PC-9 (cell line): ENCODE results near the gene SLC27A1. TPM values are rescaled to one million over a fixed set of nuclear protein-coding genes. Genes with fewer than 3 reads are reported as not detected.
A peak's percentile ranks its signal among the peaks of the same experiment; 100 is the strongest.

Experiments used
- BruUV-seq: library from RNA; stranded (reverse); fragments of 400-500 nt; replicated peaks from 2 replicates; lab custom pipeline; 2021; lab: Mats Ljungman, UMichigan
- CTCF ChIA-PET: fragments of 300-600 bp; sonication (Branson Sonifier 250); formaldehyde crosslinking; loops from one replicate; lab custom pipeline; 2022; ENCODE audit warnings: antibody characterized with exemption; lab: Charles Lee
- POLR2A ChIA-PET: fragments of 300-600 bp; sonication (Branson Sonifier 250); formaldehyde crosslinking; loops from one replicate; lab custom pipeline; 2022; ENCODE audit warnings: antibody characterized with exemption; ENCODE audit not compliant: unreplicated experiment; lab: Charles Lee
- DNase-seq, 2 experiments: peaks; one replicate each; pipeline versions ENCODE4 v3.0.0 to v3.0.0-alpha.2; 2015 to 2022; ENCODE audit warnings: mixed read lengths in 1 of 2
- H2AFZ ChIP-seq: fragments of 200-600 bp; sonication (generic); 2 replicates; pipeline ENCODE4 v1.8.1; 2017; ENCODE audit warnings: antibody characterized with exemption
- H3F3A ChIP-seq: fragments of 200-600 bp; sonication (generic); 2 replicates; pipeline ENCODE4 v1.8.1; 2017; ENCODE audit warnings: antibody characterized with exemption, mild to moderate bottlenecking, low read depth; ENCODE audit not compliant: insufficient read depth
- H3K27ac ChIP-seq: fragments of 200-600 bp; sonication (generic); 2 replicates; pipeline ENCODE4 v1.6.1; 2016; ENCODE audit warnings: mixed run types
- H3K27me3 ChIP-seq: fragments of 200-600 bp; sonication (generic); 2 replicates; pipeline ENCODE4 v1.6.1; 2016; ENCODE audit warnings: low read depth, mixed run types; ENCODE audit not compliant: insufficient read depth
- H3K36me3 ChIP-seq: fragments of 200-600 bp; sonication (generic); 2 replicates; pipeline ENCODE4 v1.6.1; 2016; ENCODE audit warnings: low read depth, mixed run types
- H3K4me1 ChIP-seq: fragments of 200-600 bp; sonication (generic); replicated peaks from 2 replicates; pipeline ENCODE4 v1.6.1; 2016; ENCODE audit warnings: mixed run types; ENCODE audit not compliant: insufficient read depth
- H3K4me2 ChIP-seq: fragments of 200-600 bp; sonication (generic); 2 replicates; pipeline ENCODE4 v1.6.1; 2017; ENCODE audit warnings: mixed run types
- H3K4me3 ChIP-seq: fragments of 200-600 bp; sonication (generic); 2 replicates; pipeline ENCODE4 v1.6.1; 2016; ENCODE audit warnings: mixed run types
- H3K79me2 ChIP-seq: fragments of 200-600 bp; sonication (generic); 2 replicates; pipeline ENCODE4 v1.6.1; 2017; ENCODE audit warnings: low read depth, mixed run types
- H3K9me2 ChIP-seq: fragments of 200-600 bp; sonication (generic); 2 replicates; pipeline ENCODE4 v1.8.1; 2017; ENCODE audit warnings: mild to moderate bottlenecking; ENCODE audit not compliant: insufficient read depth
- H3K9me3 ChIP-seq: fragments of 200-600 bp; sonication (generic); 2 replicates; pipeline ENCODE4 v1.8.1; 2016; ENCODE audit warnings: low read depth; ENCODE audit not compliant: insufficient read depth
- H4K20me1 ChIP-seq: fragments of 200-600 bp; sonication (generic); 2 replicates; pipeline ENCODE4 v1.8.1; 2017; ENCODE audit not compliant: insufficient read depth
- EZH2 ChIP-seq: fragments of 200-600 bp; sonication (generic); IDR thresholded peaks from 2 replicates; pipeline ENCODE4 v1.8.0; 2017; ENCODE audit warnings: antibody characterized with exemption, low read depth
- intact Hi-C: fragments of 100-400 bp; cut with micrococcal nuclease; formaldehyde crosslinking; loops from one replicate; pipeline ENCODE4 v1.10.0; 2022; ENCODE audit not compliant: unreplicated experiment
- total RNA-seq: library from RNA; stranded (reverse); gene quantifications from 2 replicates; pipeline ENCODE4 v1.2.3, GENCODE V29; 2021
- TF ChIP-seq, protein P1 (sequence below): fragments of 200-600 bp; sonication (generic); conservative IDR thresholded peaks from 2 replicates; pipeline ENCODE4 v1.6.1; 2017; ENCODE audit warnings: mixed run types, antibody characterized with exemption, mild to moderate bottlenecking, moderate library complexity

The SLC27A1 gene
- total RNA-seq, 1 experiment from 2014 or later, result 30.8 TPM

DNA sequence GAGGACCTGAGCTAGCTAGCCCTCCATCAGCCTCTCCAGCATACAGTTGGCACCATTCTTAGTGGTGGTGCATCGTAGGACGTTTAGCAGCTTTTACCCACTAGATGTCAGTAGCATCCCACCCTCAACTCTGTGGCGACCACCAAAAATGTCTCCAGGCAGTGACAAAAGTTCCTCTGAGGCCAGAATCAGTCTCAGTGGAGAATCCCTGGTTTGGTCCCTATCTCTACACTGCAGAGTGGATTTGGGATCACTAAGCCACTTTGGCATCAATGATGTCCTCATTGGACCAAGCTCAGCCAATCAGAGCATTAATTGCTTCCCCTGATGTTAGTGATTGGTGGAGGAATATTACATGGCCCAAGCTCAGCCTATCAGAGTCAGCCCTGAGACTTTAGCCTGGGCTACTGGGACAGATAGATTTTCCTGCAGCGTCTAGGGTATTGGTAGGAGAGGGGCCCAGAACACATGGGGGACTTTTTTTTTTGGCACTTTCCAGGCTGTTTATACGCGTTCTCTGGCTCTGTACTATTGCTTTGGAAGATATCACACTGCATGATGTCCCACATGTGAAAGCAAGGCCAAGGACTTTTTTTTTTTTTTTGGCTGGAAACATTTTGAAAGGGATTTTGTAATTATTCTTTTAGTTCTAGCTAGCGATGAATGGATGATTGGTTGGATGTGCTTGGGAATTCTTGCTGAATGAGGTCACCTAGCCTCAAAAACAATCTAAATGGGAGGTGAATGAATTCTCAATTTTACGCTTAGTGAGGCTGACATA is 28.9 kb upstream of the SLC27A1 start:
- no peaks in the 10 kb centered on the region for H3K27me3 ChIP-seq
- H3K4me2 ChIP-seq, result no peak overlapping the region
- H3K79me2 ChIP-seq, result no peaks in the 10 kb centered on the region
- H3K4me3 ChIP-seq, result no peak overlapping the region
- H3K9me3 ChIP-seq, result 0 out of 2 replicates have a peak, but pooled peaks cover 3% of the 10 kb centered on the region
- no peaks in the 10 kb centered on the region for H4K20me1 ChIP-seq
- BruUV-seq, result no TSS peak
- no peak overlapping the region for H2AFZ ChIP-seq
- no peaks in the 10 kb centered on the region for H3K4me1 ChIP-seq
- H3K27ac ChIP-seq, result no peak overlapping the region
- peak in 1 of 2 experiments; percentile 57 for DNase-seq
- CTCF ChIA-PET, result interaction anchor here (0.6 to 0.7 kb wide), 3 partner anchors 13 to 54 kb away, joined by 3 to 7 read pairs (median 4); no protein-coding TSS in a partner anchor
- no peaks in the 10 kb centered on the region for H3K36me3 ChIP-seq
- intact Hi-C loops, result no loop called here
- H3F3A ChIP-seq, result peaks cover 20% of the 10 kb centered on the region
- H3K9me2 ChIP-seq, result no peaks in the 10 kb centered on the region
- POLR2A ChIA-PET, result no interaction called here
- TF ChIP-seq, protein P1, sequence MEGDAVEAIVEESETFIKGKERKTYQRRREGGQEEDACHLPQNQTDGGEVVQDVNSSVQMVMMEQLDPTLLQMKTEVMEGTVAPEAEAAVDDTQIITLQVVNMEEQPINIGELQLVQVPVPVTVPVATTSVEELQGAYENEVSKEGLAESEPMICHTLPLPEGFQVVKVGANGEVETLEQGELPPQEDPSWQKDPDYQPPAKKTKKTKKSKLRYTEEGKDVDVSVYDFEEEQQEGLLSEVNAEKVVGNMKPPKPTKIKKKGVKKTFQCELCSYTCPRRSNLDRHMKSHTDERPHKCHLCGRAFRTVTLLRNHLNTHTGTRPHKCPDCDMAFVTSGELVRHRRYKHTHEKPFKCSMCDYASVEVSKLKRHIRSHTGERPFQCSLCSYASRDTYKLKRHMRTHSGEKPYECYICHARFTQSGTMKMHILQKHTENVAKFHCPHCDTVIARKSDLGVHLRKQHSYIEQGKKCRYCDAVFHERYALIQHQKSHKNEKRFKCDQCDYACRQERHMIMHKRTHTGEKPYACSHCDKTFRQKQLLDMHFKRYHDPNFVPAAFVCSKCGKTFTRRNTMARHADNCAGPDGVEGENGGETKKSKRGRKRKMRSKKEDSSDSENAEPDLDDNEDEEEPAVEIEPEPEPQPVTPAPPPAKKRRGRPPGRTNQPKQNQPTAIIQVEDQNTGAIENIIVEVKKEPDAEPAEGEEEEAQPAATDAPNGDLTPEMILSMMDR, result peak; percentile 68
- TF ChIP-seq EZH2, result no peak

DNA sequence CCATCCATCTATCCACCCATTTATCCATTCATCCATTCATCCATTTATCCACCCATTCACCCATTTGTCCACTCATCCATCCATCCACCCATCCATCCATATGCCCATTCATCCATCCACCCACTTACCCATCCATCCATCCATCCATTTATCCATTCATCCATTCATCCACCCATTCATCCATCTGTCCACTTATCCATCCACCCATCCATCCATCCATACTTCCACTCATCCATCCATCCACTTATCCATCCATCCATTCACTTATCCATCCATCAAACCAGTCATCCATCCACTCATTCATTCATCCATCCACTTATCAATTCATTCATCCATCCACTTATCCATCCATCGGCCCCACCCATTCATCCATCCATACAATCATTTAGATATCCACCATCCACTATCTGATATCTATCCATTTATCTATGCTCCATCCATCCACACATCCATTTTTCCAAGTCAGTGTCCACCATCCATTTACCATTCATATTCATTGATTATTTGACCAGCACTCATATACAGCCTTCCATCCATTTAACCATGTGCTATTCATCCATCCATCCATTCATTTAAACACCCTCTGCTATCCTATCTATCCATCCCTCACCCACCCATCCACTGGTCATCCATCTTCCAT is 24.7 kb upstream of the SLC27A1 start:
- BruUV-seq, result no TSS peak
- CTCF ChIA-PET, result interaction anchor here (0.5 to 0.7 kb wide), 2 partner anchors 22 to 293 kb away, joined by 3 to 4 read pairs; no protein-coding TSS in a partner anchor

DNA sequence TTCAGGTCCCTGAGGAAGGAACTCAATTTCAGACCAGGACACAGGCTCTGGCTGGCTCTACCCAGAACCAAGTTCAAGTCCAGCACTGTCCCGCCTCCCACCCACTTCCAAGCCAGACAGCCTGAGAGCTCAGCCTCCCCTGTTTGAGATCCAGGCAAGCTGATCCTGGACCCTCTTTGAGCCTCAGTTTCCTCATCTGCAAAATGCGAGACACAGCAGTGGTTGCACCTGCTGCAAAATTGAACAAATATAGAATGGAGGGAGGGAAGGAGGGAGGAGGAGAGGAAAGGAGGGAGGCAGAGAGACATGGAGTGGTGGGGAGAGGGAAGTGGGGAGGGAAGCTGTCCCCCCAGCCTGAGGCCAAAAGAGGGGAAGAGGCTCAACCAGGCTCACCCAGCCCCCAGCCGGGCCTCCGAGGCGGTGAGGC is 22.6 kb upstream of the SLC27A1 start:
- no peak overlapping the region for H3K27ac ChIP-seq
- DNase-seq, result no peak
- no peaks in the 10 kb centered on the region for H3K27me3 ChIP-seq
- no peaks in the 10 kb centered on the region for H4K20me1 ChIP-seq
- H3K4me2 ChIP-seq, result peak overlapping the region; percentile 96
- H3F3A ChIP-seq, result peaks cover 49% of the 10 kb centered on the region
- TF ChIP-seq, protein P1, result no peak
- no peak for TF ChIP-seq EZH2
- ChIA-PET CTCF (interaction anchor here (0.5 to 0.7 kb wide), 4 partner anchors 13 to 760 kb away, joined by 3 to 4 read pairs (median 4); partner anchors contain the start of gene NXNL1), POLR2A (no interaction called here)
- H3K4me1 ChIP-seq, result peaks cover 14% of the 10 kb centered on the region
- H3K9me2 ChIP-seq, result no peaks in the 10 kb centered on the region
- H3K36me3 ChIP-seq, result no peaks in the 10 kb centered on the region
- peak overlapping the region; percentile 60 for H2AFZ ChIP-seq
- H3K79me2 ChIP-seq, result no peaks in the 10 kb centered on the region
- peak overlapping the region; percentile 76; the same call in 1 of the 2 replicates for H3K4me3 ChIP-seq
- BruUV-seq, result no TSS peak
- intact Hi-C loops, result no loop called here
- 0 out of 2 replicates have a peak, but pooled peaks cover 3% of the 10 kb centered on the region for H3K9me3 ChIP-seq

More for the DNA sequence above, 24.7 kb upstream of the SLC27A1 start:
- H3K4me3 ChIP-seq, result no peak overlapping the region
- intact Hi-C loops, result no loop called here
- H3K36me3 ChIP-seq, result no peaks in the 10 kb centered on the region
- no peak for DNase-seq
- no peaks in the 10 kb centered on the region for H3K79me2 ChIP-seq
- no peaks in the 10 kb centered on the region for H3K9me2 ChIP-seq
- no peak overlapping the region for H2AFZ ChIP-seq
- no peaks in the 10 kb centered on the region for H3K27me3 ChIP-seq
- peaks cover 38% of the 10 kb centered on the region for H3F3A ChIP-seq
- TF ChIP-seq, protein P1, result no peak
- no peak for TF ChIP-seq EZH2
- 0 out of 2 replicates have a peak, but pooled peaks cover 3% of the 10 kb centered on the region for H3K9me3 ChIP-seq
- peaks cover 6% of the 10 kb centered on the region for H3K4me1 ChIP-seq
- no peak overlapping the region for H3K4me2 ChIP-seq
- POLR2A ChIA-PET, result no interaction called here
- no peaks in the 10 kb centered on the region for H4K20me1 ChIP-seq
- H3K27ac ChIP-seq, result no peak overlapping the region
